Gastrocnemius medialis (tissue), 4 donors: Measurements from ENCODE around the gene AKAP8L.

ENCODE experiments used
- POLR2A ChIP-seq, 2 donors: fragments of 450-650 bp; IDR thresholded peaks; one replicate each; pipeline ENCODE4 v1.6.1; 2017; ENCODE audit warnings: antibody characterized with exemption in 2 of 2, mild to moderate bottlenecking in 2 of 2, moderate library complexity in 2 of 2
- TF ChIP-seq, protein P1 (sequence below), 5 experiments: fragments of 450-650 bp in 3 of 5; fragments of 200-600 bp in 2 of 5; sonication (generic) in 2 of 5; IDR thresholded peaks in 4 of 5; conservative IDR thresholded peaks in 1 of 5; 1 replicate in 4 of 5; 2 replicates in 1 of 5; pipeline ENCODE4 v1.5.1; 2016 to 2019; ENCODE audit warnings: antibody characterized with exemption in 5 of 5, mild to moderate bottlenecking in 3 of 5, moderate library complexity in 3 of 5

DNA sequence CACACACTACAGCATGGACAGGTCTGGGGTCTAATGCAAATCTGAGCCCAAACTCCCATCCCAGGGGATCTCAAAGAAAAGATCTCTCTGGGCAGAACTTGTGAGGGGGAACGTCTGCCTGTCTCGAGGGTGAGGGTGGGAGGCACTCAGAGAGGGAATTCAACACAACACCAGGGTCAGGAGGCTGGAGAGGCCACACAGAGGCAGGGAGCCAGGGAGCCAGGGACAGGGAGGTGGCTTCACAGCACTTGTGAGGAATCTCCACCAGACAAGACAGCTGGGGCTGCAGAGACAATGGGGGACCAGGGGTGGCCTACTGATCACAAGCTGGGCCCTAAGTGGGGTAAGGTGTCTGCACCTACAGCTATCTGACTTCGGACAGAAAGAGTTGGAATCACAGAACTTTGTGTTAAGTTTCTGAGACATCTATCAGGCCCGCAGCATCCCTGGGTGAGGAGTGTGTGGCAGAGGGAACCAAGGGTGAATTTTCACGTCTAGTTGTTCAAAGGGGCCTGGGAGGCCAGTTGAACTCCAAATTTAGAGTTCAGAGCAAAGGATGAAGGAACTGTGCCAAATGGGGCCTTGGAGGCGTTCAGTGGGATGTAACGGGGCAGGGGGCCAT, 12.7 kb upstream of the AKAP8L start:
- TF ChIP-seq POLR2A (IDR thresholded peaks at IDR 0.05) = no peak
- TF ChIP-seq, protein P1, sequence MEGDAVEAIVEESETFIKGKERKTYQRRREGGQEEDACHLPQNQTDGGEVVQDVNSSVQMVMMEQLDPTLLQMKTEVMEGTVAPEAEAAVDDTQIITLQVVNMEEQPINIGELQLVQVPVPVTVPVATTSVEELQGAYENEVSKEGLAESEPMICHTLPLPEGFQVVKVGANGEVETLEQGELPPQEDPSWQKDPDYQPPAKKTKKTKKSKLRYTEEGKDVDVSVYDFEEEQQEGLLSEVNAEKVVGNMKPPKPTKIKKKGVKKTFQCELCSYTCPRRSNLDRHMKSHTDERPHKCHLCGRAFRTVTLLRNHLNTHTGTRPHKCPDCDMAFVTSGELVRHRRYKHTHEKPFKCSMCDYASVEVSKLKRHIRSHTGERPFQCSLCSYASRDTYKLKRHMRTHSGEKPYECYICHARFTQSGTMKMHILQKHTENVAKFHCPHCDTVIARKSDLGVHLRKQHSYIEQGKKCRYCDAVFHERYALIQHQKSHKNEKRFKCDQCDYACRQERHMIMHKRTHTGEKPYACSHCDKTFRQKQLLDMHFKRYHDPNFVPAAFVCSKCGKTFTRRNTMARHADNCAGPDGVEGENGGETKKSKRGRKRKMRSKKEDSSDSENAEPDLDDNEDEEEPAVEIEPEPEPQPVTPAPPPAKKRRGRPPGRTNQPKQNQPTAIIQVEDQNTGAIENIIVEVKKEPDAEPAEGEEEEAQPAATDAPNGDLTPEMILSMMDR (IDR thresholded peaks at IDR 0.05 in 4 of 5, conservative IDR thresholded peaks at IDR 0.05 in 1 of 5) = no peak
